Hematopoietic multipotent progenitor cell treated with erythropoietin and hydrocortisone succinate and interleukin-3 and kit ligand, for 6 days (in vitro differentiated cells): ENCODE measurements around the gene TMEM145.

Experiments used
- DNase-seq: peaks from one replicate; pipeline ENCODE4 v3.0.0-alpha.2; 2015

The TMEM145 gene

DNA sequence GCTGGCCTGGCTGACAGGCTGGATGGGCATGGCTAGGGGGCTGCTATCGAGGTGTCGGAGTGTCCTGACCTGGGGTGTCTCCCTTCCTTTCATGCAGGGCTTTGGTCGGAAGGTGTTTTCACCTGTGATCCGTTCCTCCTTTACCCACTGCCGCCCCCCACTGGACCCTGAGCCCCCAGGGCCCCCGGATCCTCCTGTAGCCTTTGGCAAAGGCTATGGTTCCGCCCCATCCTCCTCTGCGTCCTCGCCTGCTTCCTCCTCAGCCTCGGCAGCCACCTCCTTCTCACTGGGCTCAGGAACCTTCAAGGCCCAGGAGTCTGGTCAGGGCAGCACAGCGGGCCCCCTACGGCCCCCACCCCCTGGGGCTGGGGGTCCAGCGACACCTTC, 23.0 kb upstream of the TMEM145 start:
- DNase-seq: no peak

DNA sequence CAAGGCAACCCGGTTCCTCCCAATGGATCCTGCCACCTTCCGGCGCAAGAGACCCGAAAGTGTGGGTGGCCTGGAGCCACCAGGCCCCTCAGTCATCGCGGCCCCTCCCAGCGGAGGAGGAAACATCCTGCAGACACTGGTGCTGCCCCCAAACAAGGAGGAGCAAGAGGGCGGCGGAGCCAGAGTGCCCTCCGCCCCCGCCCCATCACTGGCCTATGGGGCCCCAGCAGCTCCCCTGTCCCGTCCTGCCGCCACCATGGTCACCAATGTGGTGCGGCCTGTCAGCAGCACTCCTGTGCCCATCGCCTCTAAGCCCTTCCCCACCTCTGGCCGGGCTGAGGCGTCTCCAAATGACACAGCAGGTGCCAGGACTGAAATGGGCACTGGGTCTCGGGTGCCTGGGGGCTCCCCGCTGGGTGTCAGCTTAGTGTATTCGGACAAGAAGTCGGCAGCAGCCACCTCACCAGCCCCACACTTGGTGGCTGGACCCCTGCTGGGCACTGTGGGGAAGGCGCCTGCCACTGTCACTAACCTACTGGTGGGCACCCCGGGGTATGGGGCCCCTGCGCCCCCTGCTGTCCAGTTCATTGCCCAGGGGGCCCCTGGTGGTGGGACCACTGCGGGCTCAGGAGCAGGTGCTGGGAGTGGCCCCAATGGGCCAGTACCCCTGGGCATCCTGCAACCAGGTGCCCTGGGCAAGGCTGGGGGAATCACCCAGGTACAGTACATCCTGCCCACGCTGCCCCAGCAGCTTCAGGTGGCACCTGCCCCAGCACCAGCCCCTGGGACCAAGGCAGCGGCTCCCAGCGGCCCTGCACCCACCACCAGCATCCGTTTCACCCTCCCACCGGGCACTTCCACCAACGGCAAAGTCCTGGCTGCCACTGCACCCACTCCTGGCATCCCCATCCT, 22.3 kb upstream of the TMEM145 start:
- DNase-seq: peak; percentile 85

- no peak for DNase-seq
These were observed 21.7 kb upstream of the TMEM145 start for GRCh38 chr19:42291435-42291810.

DNA sequence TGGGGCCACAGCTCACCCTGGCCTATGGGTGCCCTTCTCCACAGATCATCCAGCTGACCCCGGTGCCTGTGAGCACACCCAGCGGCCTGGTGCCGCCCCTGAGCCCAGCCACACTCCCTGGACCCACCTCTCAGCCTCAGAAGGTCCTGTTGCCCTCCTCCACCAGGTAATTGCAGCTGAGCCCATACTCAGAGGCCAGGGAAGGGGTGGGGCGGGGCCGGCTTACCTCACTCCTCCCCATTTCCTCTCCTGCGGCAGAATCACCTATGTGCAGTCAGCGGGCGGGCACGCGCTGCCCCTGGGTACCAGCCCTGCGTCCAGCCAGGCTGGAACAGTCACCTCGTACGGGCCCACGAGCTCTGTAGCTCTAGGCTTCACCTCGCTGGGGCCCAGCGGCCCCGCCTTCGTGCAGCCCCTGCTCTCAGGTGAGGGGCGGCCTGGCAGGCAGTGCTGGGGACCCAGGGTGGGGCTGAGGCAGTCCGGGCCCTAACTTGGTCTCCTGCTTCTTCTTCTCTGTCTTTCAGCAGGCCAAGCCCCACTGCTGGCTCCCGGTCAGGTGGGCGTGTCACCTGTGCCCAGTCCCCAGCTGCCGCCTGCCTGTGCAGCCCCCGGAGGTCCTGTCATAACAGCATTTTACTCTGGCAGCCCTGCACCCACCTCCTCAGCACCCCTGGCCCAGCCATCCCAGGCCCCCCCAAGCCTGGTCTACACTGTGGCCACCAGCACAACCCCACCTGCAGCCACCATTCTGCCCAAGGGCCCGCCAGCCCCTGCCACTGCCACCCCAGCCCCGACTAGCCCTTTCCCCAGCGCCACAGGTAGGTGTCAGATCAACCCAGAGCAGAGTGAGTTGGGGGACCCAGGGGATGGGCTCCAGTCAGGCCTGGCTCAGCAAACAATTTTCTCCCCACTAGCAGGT, 20.8 kb upstream of the TMEM145 start:
- DNase-seq: no peak

GRCh38 chr19:42292963-42293362, 20.1 kb upstream of the TMEM145 start:
- no peak for DNase-seq

GRCh38 chr19:42293540-42293939, 19.6 kb upstream of the TMEM145 start:
- DNase-seq: no peak

DNA sequence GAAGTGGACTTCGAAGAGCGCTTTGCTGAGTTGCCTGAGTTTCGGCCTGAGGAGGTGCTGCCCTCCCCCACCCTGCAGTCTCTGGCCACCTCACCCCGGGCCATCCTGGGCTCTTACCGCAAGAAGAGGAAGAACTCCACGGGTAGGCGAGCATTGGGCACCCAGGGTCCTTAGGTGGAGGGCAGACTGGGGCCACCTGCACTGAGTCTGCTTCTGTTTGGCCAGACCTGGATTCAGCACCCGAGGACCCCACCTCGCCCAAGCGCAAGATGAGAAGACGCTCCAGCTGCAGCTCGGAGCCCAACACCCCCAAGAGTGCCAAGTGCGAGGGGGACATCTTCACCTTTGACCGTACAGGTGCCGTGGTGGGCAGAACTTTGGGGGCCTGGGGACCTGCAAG, 19.2 kb upstream of the TMEM145 start:
- no peak for DNase-seq

GRCh38 chr19:42294471-42295137, 18.5 kb upstream of the TMEM145 start:
- DNase-seq: no peak

GRCh38 chr19:42295342-42295741, 17.8 kb upstream of the TMEM145 start:
- DNase-seq: no peak

GRCh38 chr19:42295831-42296525, 17.1 kb upstream of the TMEM145 start:
- peak; percentile 82 for DNase-seq

GRCh38 chr19:42297039-42297438, 16.1 kb upstream of the TMEM145 start:
- no peak for DNase-seq

DNA sequence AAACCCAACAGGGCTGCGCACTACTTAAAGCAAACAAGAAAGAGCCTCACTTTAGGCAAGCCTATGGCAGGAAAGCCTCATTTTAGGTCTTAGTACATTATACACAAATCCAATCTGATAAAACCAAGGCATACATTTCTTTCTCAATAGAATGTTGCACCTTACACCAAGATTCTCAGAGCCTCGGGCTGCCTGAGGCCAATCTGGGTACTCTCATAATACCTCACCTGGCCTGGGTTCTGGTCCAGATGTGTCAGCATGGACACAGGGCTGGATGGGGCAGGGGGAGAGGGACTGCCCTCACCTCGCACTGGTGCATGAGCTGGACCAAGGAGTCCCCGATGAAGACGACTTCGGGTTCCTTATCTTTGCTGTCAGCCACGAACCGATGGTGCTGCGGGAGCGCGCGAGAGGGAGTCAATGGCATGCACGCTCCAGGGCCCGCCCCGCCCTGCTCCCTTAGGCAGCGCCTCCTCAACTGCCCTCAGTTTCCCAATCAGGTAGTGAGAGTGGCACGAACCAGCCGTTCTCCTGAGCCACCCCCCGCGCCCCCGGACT, 11.4 kb upstream of the TMEM145 start, which contains the start of gene PRR19:
Gene PRR19 (plus strand): TSS at position 487 of the 558 bp plus-strand sequence. CDS start 7,453 bp downstream, outside the sequence.
- DNase-seq: peak; percentile 87

GRCh38 chr19:42303101-42303464, 10.0 kb upstream of the TMEM145 start:
- no peak for DNase-seq

- DNase-seq: no peak
These were observed 9.2 kb upstream of the TMEM145 start for GRCh38 chr19:42303876-42304275.

GRCh38 chr19:42306646-42307045, 6.5 kb upstream of the TMEM145 start:
- no peak for DNase-seq

DNA sequence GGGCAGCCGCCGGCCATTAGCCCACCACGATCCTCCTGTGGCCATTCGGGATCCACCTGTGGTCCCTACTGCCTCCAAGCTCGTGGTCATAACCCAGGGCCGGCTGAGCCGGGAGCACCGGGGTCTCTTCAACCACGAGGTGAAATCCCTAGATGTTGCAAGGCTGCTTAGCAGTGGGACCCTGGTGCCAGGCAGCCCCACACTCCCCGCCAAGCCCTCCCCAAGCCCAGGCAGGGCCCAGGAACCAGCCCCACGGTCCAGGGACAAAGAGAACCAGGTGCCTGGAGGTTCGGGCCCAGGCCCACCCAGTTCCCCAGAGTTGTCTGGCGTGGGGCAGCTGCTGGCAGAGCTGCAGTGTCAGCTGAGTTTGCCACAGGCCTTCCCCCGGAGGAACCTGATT, 3.4 kb upstream of the TMEM145 start:
- DNase-seq: no peak

DNA sequence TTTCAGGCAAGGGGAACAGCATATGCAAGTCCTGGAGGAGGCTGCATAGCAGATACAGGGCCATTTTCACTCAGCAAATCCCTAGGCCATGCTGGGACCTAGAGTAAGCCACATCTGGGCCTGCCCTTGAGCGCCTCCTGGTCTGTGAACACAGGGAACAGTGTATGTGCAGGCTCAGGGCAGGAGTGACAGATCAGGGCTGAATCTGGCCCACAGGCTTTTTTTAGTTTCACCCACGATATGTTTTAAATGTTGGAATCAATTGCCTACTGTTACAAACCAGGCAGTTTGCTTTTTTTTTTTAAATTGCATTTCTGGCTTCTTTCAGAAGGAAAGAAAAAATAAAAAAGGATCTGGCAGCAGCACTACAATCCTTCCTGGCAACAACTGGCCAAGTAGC, 1.5 kb upstream of the TMEM145 start:
- DNase-seq: peak; percentile 32

DNA sequence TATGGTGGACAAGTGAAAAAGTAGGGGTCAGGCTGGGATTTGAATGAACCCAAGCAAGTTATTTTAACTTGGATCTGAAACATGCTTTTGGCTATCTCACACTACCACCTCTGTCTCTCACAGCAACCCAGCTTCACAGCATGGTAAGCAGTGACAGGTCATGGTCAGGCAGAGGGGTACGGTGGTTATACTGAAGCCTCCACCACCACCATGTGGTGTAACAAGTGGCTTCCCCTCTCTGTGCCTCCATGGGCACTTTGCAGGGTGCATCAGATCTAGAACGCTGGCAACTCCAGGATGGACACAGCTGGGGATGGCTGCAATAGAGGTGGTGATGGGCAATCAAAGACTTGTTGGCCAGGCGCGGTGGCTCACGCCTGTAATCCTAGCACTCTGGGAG, 739 bp upstream of the TMEM145 start:
- DNase-seq: no peak

GRCh38 chr19:42313840-42314755, 989 bp downstream of the TMEM145 start:
- DNase-seq: no peak

- no peak for DNase-seq
These were observed 1.9 kb downstream of the TMEM145 start for GRCh38 chr19:42315024-42315423.
